NT2/D1 (cell line): ENCODE data around the gene DAZAP2.

Source experiments
- SUZ12 ChIP-seq: IDR thresholded peaks from 2 replicates; pipeline ENCODE4 v1.6.1; 2011; ENCODE audit not compliant: insufficient read length, insufficient read depth; ENCODE audit errors: extremely low read depth
- YY1 ChIP-seq: IDR thresholded peaks from 2 replicates; pipeline ENCODE4 v1.6.1; 2011; ENCODE audit not compliant: insufficient read length, insufficient read depth
- ZNF274 ChIP-seq: IDR thresholded peaks from 2 replicates; pipeline ENCODE4 v1.6.1; 2011; ENCODE audit warnings: mild to moderate bottlenecking, low read depth, low read length

GRCh38 chr12:51197736-51198567 lies 40.7 kb upstream of the DAZAP2 start:
- TF ChIP-seq ZNF274 (no peak), YY1 (no peak), SUZ12 (no peak)
